Retina (tissue), 1 donor: ENCODE data around the gene FMC1.
"Not testable (repeated sequence)": the region's sequence is repeated elsewhere in the genome, so short reads cannot be mapped to it uniquely, and the experiment has no call there.

Source experiments
- DNase-seq: peaks from one replicate; pipeline ENCODE4 v3.0.0-alpha.2; 2016

The FMC1 gene

DNA sequence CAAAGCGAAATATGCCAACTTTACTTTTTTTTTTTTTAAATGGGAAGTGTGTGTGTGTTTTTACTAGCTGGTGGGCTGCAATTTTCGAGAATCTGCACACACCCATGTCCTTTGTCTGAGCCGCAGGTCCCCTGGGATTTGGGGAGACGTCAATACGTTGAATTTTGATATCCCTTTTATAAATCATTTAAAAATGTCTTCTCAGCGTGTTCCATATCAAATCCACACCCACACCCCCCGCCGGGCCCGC is 404 bp upstream of the FMC1 start:
- peak; percentile 96 for DNase-seq

DNA sequence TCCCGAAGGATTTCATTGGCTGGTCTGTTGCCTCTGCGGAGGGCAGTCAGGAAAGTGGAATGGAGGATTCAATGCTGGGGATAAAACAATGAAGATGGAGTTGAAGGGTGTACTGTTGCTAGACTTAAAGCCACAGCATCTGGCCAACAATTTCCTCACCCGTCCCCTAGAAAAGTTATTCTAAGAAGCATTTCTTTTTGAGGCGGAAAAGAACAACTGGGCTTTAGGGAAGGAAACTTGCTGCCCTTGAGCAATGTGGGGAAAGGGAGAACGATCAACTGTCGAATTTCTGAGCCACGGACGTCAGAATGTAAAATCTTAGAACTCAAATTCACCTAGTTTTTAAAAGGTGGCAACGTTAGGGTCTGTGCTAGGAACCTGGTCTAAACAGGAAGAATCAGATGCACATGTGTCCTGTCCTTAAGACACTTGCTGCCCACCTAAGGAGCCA is 664 bp downstream of the FMC1 start:
- no peak for DNase-seq

DNA sequence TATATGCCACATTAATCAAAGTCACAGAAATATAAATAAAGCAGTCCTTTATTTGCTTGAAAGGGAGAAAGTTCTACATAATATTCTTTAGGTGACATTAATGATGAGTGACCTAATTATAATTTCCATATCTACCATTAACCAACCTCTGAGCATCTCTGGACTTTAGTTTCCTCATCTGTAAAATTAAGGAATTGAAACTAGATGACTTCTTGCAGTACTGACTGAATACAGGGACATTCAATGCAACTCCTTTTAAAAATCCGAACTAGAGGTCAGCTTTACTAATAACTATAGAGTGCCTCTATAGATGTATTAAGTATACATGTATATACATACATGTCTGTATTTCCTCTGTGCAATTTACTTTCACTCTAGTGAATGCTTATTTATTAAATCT is 3.9 kb downstream of the FMC1 start:
- no peak for DNase-seq

DNA sequence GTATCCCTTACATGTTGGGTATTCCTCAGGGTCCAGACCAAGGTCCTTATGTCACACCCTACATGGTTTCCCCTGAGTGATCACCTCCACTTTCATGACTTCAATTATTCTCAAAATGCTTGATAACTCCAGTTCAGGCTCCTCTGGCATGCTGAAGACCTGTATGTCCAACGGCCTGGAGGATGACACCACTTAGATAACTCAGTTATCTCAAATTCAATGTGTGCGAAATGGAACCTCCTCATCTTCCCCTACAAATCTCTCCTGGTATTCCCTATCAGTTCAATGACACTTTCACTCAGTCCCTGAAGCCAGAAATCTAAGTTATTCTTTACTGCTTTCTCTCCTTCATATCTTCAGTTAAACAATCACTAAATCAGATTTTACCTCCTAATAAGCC is 9.9 kb downstream of the FMC1 start:
- DNase-seq, result no peak

DNA sequence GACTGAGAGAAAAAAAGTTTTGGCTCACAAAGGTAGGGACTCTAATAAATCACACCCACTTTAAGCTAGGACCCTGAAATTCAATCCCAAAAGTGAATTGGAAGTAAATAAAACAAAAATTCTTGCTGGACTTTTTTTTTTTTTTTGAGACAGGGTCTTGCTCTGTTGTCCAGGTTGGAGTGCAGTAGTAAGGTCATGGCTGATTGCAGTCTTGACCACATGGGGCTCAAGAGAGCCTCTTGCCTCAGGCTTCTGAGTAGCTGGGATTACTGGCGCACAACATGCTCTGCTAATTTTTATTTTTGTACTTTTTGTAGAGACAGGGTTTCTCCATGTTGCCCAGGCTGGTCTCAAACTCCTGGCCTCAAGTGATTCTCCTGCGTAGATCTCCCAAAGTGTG is 13.6 kb downstream of the FMC1 start:
- no peak for DNase-seq

DNA sequence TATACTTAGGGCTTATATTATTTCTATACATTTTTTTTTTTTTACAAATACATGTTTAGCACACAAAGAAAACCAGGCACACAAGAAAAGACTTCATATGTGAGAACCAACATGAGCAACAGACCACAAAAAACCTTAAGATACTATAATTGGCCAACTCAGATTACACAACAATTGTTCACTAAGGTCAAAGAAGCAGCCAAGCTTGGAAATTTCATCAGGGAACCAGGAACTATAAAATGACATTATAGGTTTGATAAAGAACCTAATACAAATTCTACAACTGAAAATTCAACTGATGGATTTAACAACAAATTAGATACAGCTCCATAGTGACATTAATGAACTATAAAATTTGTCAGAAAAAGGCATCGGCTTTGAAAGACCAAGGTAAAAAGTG is 14.2 kb downstream of the FMC1 start:
- DNase-seq, result no peak

DNA sequence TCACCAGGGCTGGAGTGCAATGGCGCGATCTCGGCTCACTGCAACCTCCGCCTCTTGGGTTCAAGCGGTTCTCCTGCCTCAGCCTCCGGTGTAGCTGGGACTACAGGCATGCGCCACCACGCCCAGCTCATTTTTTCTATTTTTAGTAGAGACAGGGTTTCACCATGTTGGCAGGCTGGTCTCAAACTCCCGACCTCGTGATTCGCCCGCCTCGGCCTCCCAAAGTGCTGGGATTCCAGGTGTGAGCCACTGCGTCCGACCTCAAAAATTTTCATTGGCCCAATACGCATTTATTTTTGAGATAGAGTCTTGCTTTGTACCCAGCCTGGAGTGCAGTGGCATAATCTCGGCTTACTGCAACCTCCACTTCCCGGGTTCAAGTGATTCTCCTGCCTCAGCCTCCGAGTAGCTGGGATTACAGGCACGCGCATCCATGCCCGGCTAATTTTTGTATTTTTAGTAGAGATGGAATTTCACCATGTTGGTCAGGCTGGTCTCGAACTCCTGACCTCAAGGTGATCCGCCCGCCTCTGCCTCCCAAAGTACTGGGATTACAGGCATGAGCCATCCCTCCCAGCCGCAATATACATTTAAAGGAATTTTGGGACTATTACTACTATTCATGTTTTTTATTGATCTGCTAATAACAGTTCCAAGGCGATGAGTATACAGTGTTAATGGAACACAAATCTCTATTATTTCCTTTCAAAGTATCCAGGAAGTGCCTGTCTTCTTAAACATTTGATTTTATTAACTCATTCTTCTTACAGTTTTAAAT is 16.8 kb downstream of the FMC1 start:
- DNase-seq, result not testable (repeated sequence)

DNA sequence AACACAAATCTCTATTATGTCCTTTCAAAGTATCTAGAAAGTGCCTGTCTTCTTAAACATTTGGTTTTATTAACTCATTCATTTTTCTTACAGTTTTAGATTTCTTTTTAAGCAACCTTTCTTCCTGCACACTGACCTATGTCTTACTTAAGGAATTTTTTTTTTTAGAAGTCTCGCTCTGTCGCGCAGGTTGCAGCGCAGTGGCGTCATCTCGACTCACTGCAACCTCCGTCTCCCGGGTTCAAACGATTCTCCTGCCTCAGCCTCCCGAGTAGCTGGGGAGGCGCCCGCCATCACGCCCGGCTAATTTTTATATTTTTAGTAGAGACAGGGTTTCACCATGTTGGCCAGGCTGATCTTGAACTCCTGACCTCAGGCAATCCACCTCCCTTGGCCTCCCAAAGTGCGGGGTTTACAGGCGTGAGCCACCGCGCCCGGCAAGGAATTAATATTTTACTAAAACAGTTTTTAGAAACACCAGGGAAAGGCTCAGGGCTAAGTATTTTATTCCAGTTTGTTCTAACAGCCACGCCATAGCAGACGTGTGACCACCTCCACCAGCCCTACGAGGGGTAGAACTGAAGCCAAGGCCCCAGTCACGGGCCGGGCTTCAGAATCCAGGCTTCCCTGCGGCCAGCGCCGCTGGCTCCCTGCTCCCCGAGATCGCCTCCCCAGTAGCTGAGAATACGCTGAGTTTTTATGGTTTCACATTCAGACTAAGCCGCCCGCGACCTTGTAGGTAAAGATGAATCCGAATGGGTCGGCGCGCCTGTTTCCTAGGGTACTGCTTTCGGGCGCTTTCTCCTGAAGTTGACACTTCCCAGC is 17.6 kb downstream of the FMC1 start:
- no peak for DNase-seq

DNA sequence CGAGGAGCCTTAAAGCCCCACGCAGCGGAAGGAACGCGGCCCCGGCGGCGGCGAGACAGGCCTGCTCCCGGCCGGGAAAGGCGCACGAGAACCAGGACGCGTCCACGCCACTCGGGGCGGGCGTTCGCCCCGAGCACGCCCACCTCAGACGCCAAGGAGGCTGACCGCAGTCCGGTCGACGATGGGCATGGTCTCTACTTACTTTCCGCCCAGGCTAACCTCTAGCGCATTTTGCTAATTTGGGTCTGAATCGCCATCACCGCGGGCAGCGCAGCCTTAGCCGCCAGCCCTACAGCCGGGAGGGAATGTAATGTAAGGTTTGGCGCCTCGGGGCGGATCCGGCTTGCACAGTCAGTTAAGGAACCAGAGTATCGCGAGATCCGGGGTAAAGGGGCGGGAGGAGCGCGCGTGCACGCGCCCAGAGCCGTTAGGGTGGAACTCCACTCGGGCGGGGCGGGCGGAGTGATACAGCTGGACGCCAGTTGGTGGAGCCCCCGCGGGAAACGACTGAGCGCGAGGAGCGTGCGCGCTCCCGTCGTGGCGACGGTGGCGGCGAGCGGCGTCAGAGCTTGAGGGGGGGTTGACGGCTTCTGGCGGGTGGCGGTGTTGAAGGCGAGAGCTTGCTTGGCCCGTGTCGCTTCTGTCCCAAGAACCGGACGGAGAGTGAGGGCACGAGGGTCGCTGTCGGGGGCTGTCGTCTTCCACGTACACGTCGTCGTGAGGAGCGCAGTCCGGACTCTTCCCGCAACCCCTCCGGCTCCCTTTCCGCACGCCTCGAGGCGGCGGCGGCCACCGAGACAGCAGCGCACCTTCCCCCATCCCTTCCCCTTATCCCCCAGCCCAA is 18.5 kb downstream of the FMC1 start, which contains the start of gene LUC7L2:
Gene LUC7L2 (plus strand): TSS at position 529 of the 844 bp plus-strand sequence. CDS start 368 bp downstream, outside the sequence.
- DNase-seq, result peak; percentile 100

DNA sequence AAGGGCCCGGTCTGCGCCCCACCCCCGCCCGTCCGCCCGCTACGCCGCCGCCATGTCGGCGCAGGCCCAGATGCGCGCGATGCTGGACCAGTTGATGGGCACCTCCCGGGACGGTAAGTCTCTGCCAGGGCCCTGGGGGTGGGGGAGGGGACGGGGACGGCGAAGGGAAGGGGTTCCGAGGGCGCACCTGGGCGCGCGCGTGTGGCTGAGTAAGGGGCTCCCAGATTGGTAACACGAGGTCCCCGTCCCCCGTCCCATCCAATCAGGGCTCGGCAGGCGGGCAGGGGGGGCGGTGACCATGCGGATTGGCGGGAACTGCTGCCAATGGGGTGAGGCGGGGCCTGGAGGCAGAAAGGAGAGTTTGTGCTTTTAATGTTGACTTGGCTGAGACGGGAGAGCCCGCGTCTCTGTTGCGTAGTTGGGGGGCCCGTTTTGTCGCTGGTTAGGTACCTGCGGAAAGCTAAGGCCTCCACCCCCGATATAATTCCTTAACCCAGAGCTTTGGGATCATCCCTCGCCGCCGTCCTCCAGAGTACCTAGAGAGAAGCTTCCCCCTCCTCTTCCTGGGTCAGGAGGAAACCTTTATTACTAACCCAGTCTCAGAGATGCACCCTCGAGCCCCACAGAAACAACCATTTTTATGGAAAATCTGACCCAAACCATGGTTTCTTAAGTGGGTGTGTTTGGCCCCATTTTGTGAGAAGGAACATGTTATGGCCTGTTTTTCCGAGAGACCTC is 19.2 kb downstream of the FMC1 start:
- DNase-seq, result peak; percentile 96

DNA sequence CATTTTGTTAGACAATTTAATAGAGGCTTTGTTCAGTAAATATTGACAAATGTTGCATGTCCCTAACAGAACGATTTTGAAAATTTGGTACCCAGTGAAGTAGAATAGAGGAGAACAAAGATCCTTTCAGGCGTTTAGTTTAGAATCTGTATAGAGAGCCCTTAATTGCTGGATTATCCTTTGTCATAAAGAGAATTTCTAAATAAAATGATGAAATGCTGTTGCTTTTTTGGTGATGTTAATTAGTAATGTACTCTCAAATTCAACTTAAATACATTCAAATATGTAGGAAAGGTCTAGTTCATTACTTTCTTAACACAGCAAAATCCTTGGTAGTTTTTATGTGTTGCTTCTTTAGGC is 19.8 kb downstream of the FMC1 start:
- DNase-seq, result no peak

DNA sequence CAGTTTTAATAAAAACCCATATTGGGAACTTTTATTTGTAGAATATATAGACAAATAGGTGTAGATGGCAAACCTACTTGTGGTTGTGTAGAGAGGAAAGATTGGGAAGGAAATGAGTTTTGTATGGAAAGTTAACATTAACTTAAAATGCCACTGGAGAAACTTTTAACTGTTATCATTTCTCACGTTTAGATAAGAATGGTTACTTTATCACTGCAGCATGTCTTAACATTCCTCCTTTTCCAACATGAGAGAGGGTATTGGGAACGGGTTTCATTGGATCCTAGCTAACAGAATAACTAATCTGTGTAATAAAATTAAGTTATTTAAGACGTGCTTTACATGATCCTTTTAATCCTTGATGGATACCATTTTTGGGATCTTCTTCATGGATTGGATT is 20.4 kb downstream of the FMC1 start:
- DNase-seq, result no peak

DNA sequence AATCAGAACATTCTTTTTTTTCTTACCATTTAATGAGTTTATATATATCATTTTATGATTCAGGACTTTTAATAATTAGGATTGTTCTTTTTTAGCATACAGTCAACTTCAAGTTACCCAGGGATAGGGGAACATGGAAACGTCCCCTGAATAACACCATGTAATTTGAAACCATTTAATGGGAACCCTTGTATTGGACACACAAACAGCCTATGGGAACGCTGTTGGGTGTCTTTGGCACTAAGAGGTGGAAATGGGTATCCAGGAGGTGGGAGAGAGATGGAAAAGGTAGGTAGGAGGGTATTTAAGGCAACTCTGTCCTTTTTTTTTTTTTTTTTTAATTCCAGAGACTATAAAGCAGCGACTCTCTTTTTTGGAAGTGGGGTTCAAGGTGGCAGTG is 21.2 kb downstream of the FMC1 start:
- no peak for DNase-seq

DNA sequence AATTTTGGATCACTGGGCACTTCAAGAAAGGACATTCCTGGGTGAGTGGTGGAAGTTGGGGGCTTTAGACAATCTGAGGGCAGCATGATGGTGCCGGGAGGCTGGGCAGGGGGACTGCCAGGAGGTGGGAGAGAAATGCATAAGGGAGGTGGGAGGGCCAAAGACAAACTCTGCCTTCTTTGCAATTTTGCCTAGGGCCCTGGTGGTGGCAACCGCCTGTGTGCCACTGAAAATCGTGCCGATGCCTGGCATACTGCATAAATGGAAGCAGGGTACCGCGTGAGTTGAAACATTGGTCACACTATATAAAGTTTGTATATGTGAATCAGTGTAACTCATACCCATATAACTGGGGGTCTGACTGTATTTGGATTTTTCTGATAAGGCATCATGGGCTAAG is 21.8 kb downstream of the FMC1 start:
- no peak for DNase-seq

DNA sequence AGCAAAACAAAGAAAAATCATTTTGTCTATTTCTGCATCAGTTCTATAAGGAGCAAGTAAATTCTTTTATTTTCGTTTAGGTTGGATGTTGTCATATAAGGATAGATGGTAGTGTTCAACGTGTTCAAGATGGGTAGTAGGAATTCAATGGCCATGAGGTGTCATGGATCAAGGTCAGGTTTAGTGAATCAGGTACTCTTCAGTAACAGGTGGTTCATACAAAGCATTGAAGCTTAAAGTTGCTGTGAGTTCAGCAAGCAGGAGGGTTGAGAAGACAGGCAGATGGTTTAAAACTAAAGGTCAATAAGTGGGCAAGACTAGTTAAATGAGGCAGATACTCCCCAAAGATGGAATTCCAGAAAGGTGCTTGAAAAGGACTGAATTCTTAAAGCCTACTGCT is 24.2 kb downstream of the FMC1 start:
- DNase-seq, result no peak

DNA sequence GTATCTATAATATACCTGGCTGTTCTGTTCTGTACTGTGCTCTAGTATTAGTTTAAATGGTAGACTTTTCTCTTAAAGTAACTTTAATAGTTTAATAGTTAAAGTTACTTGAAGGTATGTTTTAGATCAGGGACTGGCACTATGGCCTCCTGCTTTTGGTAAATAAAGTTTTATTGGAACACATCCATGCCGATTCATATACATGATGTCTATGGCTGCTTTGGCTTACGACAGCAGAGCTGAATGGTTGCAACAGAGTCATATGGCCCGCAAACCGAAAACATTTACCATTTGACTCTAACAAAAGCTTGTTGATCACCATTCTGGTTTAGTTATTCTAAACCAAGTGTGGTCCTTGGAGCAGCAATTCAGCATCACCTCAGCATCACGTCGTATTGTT is 25.3 kb downstream of the FMC1 start:
- DNase-seq, result no peak

DNA sequence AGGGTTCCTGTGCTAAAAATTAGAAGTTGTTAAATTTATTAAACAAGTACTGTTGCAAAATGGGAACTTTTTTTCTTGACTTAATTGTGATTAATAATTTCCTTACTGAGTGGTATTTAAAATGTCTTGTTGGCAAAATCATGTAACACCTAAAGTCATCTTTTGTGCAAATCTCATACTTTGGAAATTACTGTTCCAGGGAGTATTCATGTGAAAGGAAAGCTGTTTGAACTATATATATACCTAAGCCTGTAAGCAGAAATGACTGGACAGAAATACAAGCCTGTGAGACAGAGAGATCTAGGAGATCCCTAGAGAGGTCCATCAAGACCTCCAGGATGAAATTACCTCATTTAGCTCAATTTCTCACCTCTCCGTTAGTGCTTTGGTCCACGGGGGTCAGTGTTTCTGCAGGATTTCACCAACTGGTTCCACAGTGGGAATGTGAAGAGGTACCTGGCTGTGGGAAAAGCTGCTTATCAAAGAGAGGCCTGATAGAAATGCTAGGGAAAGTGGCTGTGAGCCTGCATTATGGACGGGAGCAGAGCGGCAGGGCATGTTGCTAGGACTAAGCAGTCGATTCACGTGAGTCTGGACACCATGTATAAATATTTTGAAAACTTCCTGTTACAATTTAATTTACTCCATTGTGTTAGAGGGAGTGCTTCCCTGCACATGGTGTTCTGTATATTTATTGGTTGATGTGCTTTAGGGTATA is 26.5 kb downstream of the FMC1 start:
- no peak for DNase-seq

DNA sequence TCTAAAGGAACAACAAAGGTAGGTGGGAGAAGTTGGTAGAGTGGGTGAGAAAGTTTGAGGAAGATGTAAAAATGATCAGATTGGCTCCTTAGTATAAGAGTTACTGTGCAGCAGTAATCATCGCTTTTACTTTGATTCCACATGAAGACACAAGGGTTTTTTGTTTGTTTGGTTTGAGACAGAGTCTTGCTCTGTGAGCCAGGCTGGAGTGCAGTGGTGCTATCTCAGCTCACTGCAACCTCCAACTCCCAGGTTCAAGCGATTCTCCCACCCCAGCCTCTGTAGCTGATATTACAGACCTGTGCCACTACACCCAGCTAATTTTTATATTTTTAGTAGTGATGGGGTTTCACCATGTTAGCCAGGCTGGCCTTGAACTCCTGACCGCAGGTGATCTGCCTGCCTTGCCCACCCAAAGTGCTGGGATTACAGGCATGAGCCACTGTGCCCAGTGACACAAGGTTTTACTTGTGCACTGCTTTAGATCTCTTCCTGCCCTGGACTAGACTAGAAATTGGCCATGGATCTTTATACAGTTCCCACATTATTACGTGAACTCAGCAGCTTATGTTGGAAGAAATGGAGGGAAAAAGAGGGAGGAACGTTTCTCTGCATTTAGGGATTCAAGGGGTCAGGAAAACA is 29.3 kb downstream of the FMC1 start:
- no peak for DNase-seq

DNA sequence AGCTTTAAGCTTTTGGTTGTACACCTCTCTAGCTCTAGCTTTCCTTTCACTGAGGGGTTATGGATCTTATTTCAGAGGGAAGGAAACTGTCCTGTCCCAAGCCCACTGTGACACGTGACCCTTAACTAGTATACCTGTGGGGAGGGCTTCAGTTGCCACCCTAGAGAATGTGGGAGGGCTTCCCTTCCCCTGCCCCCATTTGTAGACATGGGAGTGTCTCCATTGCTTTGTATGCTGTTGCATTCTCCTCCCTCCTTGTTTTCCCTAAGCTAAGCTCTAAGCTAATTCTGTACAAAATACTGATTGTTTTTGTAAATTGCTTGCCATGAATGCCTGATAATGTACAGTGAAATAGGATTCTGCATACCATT is 29.8 kb downstream of the FMC1 start:
- DNase-seq, result no peak

DNA sequence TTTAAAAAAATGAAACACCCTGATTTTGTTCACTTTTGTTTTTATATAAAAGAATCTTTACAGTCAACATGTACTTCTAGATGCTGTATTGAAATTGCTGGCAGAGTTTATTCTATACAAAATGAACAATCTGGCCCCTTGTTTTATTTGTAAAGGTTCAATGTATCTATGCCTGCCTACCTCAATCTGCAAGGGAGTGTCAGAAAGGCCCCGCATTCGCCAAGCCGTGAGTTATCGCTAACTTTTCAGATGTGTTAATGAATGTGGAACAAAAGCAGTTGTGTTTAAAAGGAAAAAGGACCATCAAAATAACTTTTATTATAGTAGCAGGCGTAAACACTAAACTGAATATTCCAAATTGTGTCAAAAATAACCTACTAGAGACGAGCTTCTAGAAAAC is 33.1 kb downstream of the FMC1 start:
- DNase-seq, result no peak

DNA sequence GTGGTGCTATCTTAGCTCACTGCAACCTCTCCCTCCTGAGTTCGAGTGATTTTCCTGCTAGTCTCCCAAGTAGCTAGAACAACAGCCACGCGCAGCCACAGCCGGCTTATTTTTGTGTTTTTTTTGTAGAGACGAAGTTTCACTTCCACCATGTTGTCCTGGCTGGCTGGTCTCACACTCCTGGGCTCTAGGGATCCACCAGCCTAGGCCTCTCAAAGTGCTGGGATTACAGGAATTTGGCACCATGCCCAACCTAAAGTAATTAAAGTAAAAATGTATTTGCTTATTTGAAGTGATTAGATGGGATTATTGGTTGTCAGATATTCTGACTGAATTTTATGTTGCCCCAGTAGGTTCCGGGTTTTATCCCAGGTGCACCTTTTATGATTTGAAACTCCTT is 41.3 kb downstream of the FMC1 start:
- no peak for DNase-seq

DNA sequence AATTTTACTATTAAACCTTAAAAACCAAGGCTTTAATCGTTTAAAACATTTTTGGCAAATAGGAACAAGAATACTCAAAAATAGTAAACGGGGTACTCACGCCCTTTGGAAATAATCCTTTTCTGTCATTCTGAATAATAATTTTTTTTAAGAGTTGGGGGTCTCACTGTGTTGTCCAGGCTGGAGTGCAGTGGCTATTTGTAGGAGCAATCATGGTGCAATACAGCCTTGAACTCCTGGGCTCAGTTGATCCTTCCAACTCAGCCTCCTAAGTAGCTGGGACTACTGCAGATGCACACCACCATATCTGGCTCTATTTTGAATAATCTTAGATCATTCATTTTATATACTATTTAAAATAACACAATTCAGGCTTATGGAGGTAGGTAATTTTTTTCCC is 43.5 kb downstream of the FMC1 start:
- no peak for DNase-seq
